Suppressor macrophage treated with lipopolysaccharide for 1 hour (primary cell): ENCODE data around the gene IGFN1.

Source experiments
- DNase-seq, 3 donors: peaks; one replicate each; pipeline ENCODE4 v3.0.0-alpha.2; 2020 to 2022

IGFN1 gene

GRCh38 chr1:201267481-201268229, 77.0 kb downstream of the IGFN1 start:
- no peak for DNase-seq

- DNase-seq, result no peak
Measured at GRCh38 chr1:201268604-201269151, 78.1 kb downstream of the IGFN1 start.

GRCh38 chr1:201269281-201269680, 78.7 kb downstream of the IGFN1 start:
- DNase-seq, result no peak

- DNase-seq, result no peak
Measured at GRCh38 chr1:201269900-201270410, 79.3 kb downstream of the IGFN1 start.

DNA sequence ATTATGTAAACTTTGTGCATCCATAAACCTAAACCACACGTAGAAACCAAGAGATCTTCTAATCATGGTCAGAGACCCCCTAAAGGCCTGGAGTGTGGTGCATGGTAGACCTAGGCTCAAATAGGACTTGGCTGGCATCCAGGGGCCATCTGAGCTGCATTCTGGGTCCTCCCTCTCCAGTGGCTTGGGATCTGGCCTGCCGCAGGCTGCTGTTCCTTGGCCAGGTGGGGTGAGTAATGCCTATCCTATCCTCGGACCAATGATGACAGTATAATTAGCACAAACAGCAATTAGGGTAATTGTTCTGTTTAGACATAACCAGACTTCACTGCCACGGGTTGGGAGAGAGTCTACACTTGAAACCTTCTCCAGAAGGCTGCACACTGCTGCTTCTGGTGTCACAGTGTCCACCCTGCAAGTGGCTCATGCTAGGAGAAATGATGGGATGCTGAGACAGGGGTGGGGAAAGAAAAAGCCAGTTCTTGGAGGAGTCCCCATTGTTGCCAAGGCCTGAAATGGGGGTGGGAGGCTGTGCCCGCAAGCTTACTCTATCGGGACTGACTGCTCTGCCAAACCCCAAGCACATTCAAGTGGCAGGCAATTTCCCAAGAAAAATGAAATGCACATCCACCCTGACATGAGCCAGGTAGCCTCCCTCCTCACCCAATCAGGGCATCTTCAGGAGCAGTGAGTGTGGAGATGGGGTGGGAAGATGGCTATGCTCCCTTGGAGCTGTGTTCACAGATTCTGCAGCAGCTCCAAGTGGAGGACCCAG, 80.2 kb downstream of the IGFN1 start:
- no peak for DNase-seq

GRCh38 chr1:201272799-201273198, 82.2 kb downstream of the IGFN1 start:
- DNase-seq, result no peak

DNA sequence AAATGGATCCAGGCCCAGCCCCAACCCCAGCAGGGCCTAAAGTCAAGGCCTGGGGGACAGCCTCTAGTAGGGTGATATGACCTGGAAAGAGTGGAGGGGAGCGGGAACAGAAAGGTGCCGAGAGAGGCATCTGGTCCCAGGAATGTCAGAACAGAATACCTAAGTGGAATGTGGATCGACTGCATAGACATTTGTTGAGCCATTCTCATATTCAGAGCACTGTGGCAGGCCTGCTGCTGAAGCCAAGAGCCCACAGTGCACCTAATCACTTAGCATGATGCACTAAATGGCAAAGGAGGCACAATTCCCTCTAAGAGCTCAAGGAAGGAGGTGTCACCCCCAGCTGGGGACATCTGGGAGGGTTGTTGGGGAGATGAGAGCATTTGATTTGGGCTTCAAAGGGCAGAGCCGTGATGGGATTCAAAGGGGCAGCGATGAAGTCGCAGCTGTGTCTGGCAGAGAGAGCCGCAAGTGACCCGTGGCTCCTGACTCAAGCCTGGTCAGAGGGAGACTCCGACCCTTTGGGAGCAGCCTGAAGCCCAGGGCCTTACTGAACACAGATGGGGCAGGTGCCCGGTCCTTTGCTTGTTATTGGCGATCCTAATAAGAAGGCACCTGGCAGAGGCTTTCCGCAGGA, 84.1 kb downstream of the IGFN1 start:
- no peak for DNase-seq

- no peak for DNase-seq
Measured at GRCh38 chr1:201275253-201275666, 84.6 kb downstream of the IGFN1 start.

GRCh38 chr1:201276891-201277290, 86.3 kb downstream of the IGFN1 start:
- DNase-seq, result no peak

DNA sequence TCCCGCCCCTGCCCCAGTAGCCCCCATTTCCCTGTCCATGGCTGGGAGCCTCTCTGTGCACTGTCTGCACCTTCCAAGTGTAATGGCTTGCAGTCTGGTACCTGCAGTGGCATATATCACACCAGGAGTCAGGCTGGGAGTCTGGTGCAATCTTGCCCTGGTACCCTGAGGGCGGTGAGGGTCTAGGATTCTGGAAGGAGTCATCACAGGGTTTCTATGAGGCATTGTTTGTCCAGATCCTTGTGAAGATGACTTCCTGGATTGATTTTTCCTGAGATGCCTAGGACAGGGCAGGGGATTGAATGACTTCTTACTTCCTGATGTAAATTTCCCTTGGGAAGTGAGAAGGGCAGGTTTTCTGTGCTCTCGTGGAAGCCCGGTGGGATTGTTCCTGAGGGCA, 86.8 kb downstream of the IGFN1 start:
- DNase-seq, result no peak
